ENCODE data around the gene FLNB. TPM values are rescaled to one million over a fixed set of nuclear protein-coding genes. Genes with fewer than 3 reads are reported as not detected.

The FLNB gene
- total RNA-seq, 1 experiment from 2014 or later, result 580 TPM

DNA sequence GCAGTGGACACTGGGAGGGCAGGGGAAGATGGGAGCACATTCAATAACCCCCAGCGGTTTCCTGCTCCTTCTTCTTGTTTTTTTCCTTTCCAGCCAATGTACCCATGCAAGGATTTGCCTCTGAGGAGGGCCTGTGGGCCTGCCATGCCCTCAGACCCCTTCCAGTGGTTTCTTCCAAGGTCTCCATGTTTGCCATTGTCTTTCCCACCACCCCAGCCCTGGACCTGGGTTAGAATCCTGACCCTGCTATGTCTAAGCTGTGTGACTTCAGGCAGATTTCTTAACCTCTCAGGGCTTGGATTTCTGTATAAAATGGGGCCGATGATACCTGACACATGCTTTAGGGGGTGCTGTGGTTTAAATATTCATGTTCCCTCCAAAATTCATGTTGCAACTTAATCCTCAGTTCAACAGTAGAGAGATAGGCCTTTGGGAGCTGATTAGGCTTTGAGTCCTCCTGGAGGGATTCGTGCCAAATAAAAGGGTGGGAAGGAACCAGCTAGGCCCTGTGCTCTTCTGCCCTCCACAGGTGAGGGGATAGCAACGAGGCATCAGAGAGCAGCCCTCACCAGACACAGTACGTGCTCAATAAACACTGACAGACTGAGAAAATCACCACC lies 46.3 kb upstream of the FLNB start:
- peak; percentile 79 for DNase-seq (ENCODE audit: unreplicated experiment)
- POLR2A ChIA-PET, result interaction anchor here (0.8 to 1.6 kb wide), 7 partner anchors 10 to 256 kb away, joined by 3 to 8 read pairs (median 4); partner anchors contain the start of gene FLNB
- TF ChIP-seq, protein P1, sequence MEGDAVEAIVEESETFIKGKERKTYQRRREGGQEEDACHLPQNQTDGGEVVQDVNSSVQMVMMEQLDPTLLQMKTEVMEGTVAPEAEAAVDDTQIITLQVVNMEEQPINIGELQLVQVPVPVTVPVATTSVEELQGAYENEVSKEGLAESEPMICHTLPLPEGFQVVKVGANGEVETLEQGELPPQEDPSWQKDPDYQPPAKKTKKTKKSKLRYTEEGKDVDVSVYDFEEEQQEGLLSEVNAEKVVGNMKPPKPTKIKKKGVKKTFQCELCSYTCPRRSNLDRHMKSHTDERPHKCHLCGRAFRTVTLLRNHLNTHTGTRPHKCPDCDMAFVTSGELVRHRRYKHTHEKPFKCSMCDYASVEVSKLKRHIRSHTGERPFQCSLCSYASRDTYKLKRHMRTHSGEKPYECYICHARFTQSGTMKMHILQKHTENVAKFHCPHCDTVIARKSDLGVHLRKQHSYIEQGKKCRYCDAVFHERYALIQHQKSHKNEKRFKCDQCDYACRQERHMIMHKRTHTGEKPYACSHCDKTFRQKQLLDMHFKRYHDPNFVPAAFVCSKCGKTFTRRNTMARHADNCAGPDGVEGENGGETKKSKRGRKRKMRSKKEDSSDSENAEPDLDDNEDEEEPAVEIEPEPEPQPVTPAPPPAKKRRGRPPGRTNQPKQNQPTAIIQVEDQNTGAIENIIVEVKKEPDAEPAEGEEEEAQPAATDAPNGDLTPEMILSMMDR (IDR thresholded peaks at IDR 0.05; ENCODE audit: unreplicated experiment), result peak; percentile 70
- CTCF ChIA-PET, result interaction anchor here (0.6 to 2.2 kb wide), 22 partner anchors 9 to 256 kb away, joined by 3 to 13 read pairs (median 4); partner anchors contain the start of gene FLNB
- intact Hi-C loops (cut with micrococcal nuclease), result loop anchor here (1.0 to 5.0 kb wide), 5 partner anchors 47 to 255 kb away; partner anchors contain the start of gene FLNB
- Mint-ChIP-seq H3K36me3 (ENCODE audit: insufficient read depth, unreplicated experiment) (no peaks in the 10 kb centered on the region), H3K27ac (ENCODE audit: low read depth, unreplicated experiment) (no peak overlapping the region), H3K9me3 (ENCODE audit: unreplicated experiment) (no peaks in the 10 kb centered on the region), H3K4me3 (ENCODE audit: unreplicated experiment) (no peak overlapping the region), H3K4me1 (ENCODE audit: insufficient read depth, unreplicated experiment) (peaks cover 14% of the 10 kb centered on the region), H3K27me3 (ENCODE audit: insufficient read depth, unreplicated experiment) (no peaks in the 10 kb centered on the region)
- BruUV-seq (replicated peaks), result no TSS peak

DNA sequence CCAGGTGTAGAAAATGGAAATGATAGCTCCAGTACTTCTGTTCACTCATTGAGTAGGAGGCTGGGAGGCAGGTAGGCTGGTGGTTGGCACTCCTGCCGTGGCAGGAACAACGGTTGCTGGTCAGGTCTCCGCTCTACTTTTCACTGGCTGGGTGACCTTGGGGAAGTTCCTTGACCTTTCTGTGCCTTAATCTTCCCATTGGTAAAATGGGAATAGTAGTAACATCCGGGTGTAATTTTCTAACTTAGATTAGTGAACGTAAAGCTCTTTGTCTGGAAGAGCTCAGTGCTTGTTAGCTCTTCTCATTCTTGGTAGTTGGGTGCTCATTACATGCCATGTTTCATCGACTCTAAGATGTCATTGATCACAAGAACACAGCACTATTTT lies 45.8 kb upstream of the FLNB start:
- H3K4me1 Mint-ChIP-seq (ENCODE audit: insufficient read depth, unreplicated experiment), result peaks cover 19% of the 10 kb centered on the region
- no peak overlapping the region for H3K27ac Mint-ChIP-seq (ENCODE audit: low read depth, unreplicated experiment)
- no TSS peak for BruUV-seq (replicated peaks)
- ChIA-PET POLR2A (interaction anchor here (0.6 to 1.6 kb wide), 10 partner anchors 10 to 256 kb away, joined by 3 to 8 read pairs (median 4); partner anchors contain the start of gene FLNB), CTCF (interaction anchor here (0.6 to 2.2 kb wide), 24 partner anchors 8 to 255 kb away, joined by 3 to 13 read pairs (median 4); partner anchors contain the start of gene FLNB)
- H3K9me3 Mint-ChIP-seq (ENCODE audit: unreplicated experiment), result no peaks in the 10 kb centered on the region
- no peaks in the 10 kb centered on the region for H3K36me3 Mint-ChIP-seq (ENCODE audit: insufficient read depth, unreplicated experiment)
- TF ChIP-seq, protein P1 (IDR thresholded peaks at IDR 0.05; ENCODE audit: unreplicated experiment), result no peak
- no peak for DNase-seq (ENCODE audit: unreplicated experiment)
- H3K4me3 Mint-ChIP-seq (ENCODE audit: unreplicated experiment), result no peak overlapping the region
- H3K27me3 Mint-ChIP-seq (ENCODE audit: insufficient read depth, unreplicated experiment), result no peaks in the 10 kb centered on the region
- intact Hi-C loops (cut with micrococcal nuclease), result loop anchor here (1.0 to 5.0 kb wide), 5 partner anchors 46 to 255 kb away; partner anchors contain the start of gene FLNB

- ChIA-PET CTCF (interaction anchor here (0.6 to 1.9 kb wide), 4 partner anchors 33 to 61 kb away, joined by 3 to 6 read pairs (median 4); no protein-coding TSS in a partner anchor), POLR2A (interaction anchor here (0.7 kb wide), 1 partner anchor 112 kb away, joined by 3 read pairs; no protein-coding TSS in a partner anchor)
- H3K9me3 Mint-ChIP-seq (ENCODE audit: unreplicated experiment), result no peaks in the 10 kb centered on the region
- H3K36me3 Mint-ChIP-seq (ENCODE audit: insufficient read depth, unreplicated experiment), result no peaks in the 10 kb centered on the region
- H3K4me3 Mint-ChIP-seq (ENCODE audit: unreplicated experiment), result no peak overlapping the region
- intact Hi-C loops (cut with micrococcal nuclease), result loop anchor here (2.0 to 5.0 kb wide), 4 partner anchors 45 to 203 kb away; partner anchors contain the start of gene FLNB
- DNase-seq (ENCODE audit: unreplicated experiment), result no peak
- TF ChIP-seq, protein P1 (IDR thresholded peaks at IDR 0.05; ENCODE audit: unreplicated experiment), result no peak
- no TSS peak for BruUV-seq (replicated peaks)
- no peak overlapping the region for H3K27ac Mint-ChIP-seq (ENCODE audit: low read depth, unreplicated experiment)
- H3K27me3 Mint-ChIP-seq (ENCODE audit: insufficient read depth, unreplicated experiment), result no peaks in the 10 kb centered on the region
- H3K4me1 Mint-ChIP-seq (ENCODE audit: insufficient read depth, unreplicated experiment), result peaks cover 21% of the 10 kb centered on the region
Observed at GRCh38 chr3:57963811-57964346, 44.3 kb upstream of the FLNB start.

- no TSS peak for BruUV-seq (replicated peaks)
- no peak overlapping the region for H3K27ac Mint-ChIP-seq (ENCODE audit: low read depth, unreplicated experiment)
Observed at GRCh38 chr3:57966829-57967228, 41.4 kb upstream of the FLNB start.

More at GRCh38 chr3:57966829-57967228, 41.4 kb upstream of the FLNB start:
- H3K4me3 Mint-ChIP-seq (ENCODE audit: unreplicated experiment), result no peak overlapping the region
- POLR2A ChIA-PET, result interaction anchor here (0.7 kb wide), 1 partner anchor 562 kb away, joined by 3 read pairs; no protein-coding TSS in a partner anchor
- CTCF ChIA-PET, result interaction anchor here (0.7 kb wide), 1 partner anchor 8 kb away, joined by 3 read pairs; no protein-coding TSS in a partner anchor
- no peaks in the 10 kb centered on the region for H3K9me3 Mint-ChIP-seq (ENCODE audit: unreplicated experiment)
- peaks cover 21% of the 10 kb centered on the region for H3K4me1 Mint-ChIP-seq (ENCODE audit: insufficient read depth, unreplicated experiment)
- peak; percentile 71 for DNase-seq (ENCODE audit: unreplicated experiment)
- no peaks in the 10 kb centered on the region for H3K36me3 Mint-ChIP-seq (ENCODE audit: insufficient read depth, unreplicated experiment)
- intact Hi-C loops (cut with micrococcal nuclease), result no loop called here
- H3K27me3 Mint-ChIP-seq (ENCODE audit: insufficient read depth, unreplicated experiment), result no peaks in the 10 kb centered on the region
- TF ChIP-seq, protein P1 (IDR thresholded peaks at IDR 0.05; ENCODE audit: unreplicated experiment), result no peak
